Retinal pigment epithelial cell (primary cell): ENCODE results near the gene KCND3.

Source experiments
- DNase-seq: peaks from one replicate; pipeline ENCODE4 v3.0.0-alpha.2; 2010; ENCODE audit warnings: low read depth
- H3K4me3 ChIP-seq: 2 replicates; pipeline ENCODE4 v1.5.1; 2011; ENCODE audit warnings: mild to moderate bottlenecking, low read length, control low read depth, moderate library complexity
- CTCF ChIP-seq: conservative IDR thresholded peaks from 2 replicates; pipeline ENCODE4 v1.5.1; 2011; ENCODE audit warnings: low read depth, low read length, control low read depth, inconsistent platforms

The KCND3 gene

GRCh38 chr1:111720977-111721786 lies 268.3 kb downstream of the KCND3 start:
- no peak overlapping the region for H3K4me3 ChIP-seq
- DNase-seq = no peak
- TF ChIP-seq CTCF = no peak
